Measurements from ENCODE around the gene PABPN1L.

The PABPN1L gene

GRCh38 chr16:88846088-88846487, 20.4 kb downstream of the PABPN1L start:
- DNase-seq: no peak

GRCh38 chr16:88844419-88845036, 21.9 kb downstream of the PABPN1L start:
- DNase-seq: no peak

GRCh38 chr16:88843256-88843655, 23.2 kb downstream of the PABPN1L start:
- no peak for DNase-seq

- DNase-seq: no peak
These were observed 23.7 kb downstream of the PABPN1L start for GRCh38 chr16:88842806-88843205.

- DNase-seq: no peak
These were observed 24.1 kb downstream of the PABPN1L start for GRCh38 chr16:88842308-88842756.

GRCh38 chr16:88841521-88842307, 24.7 kb downstream of the PABPN1L start:
- DNase-seq: no peak

GRCh38 chr16:88840600-88841215, 25.8 kb downstream of the PABPN1L start:
- DNase-seq: no peak

- no peak for DNase-seq
These were observed 26.5 kb downstream of the PABPN1L start for GRCh38 chr16:88839745-88840599.

GRCh38 chr16:88839026-88839529, 27.4 kb downstream of the PABPN1L start:
- DNase-seq: no peak

- DNase-seq: no peak
These were observed 27.9 kb downstream of the PABPN1L start for GRCh38 chr16:88838566-88838965.

GRCh38 chr16:88837806-88838205, 28.7 kb downstream of the PABPN1L start:
- no peak for DNase-seq

- DNase-seq: no peak
These were observed 29.7 kb downstream of the PABPN1L start for GRCh38 chr16:88836791-88837190.

GRCh38 chr16:88835818-88836217, 30.6 kb downstream of the PABPN1L start:
- no peak for DNase-seq

GRCh38 chr16:88835383-88835782, 31.1 kb downstream of the PABPN1L start:
- DNase-seq: no peak

GRCh38 chr16:88834670-88835069, 31.8 kb downstream of the PABPN1L start:
- DNase-seq: no peak

GRCh38 chr16:88833086-88833485, 33.4 kb downstream of the PABPN1L start:
- DNase-seq: no peak

- no peak for DNase-seq
These were observed 34.6 kb downstream of the PABPN1L start for GRCh38 chr16:88831838-88832237.

GRCh38 chr16:88830783-88831182, 35.7 kb downstream of the PABPN1L start:
- no peak for DNase-seq

- DNase-seq: no peak
These were observed 36.2 kb downstream of the PABPN1L start for GRCh38 chr16:88830258-88830657.

- DNase-seq: no peak
These were observed 37.7 kb downstream of the PABPN1L start for GRCh38 chr16:88828711-88829110.

GRCh38 chr16:88827727-88828126, 38.7 kb downstream of the PABPN1L start:
- no peak for DNase-seq

GRCh38 chr16:88826070-88826840, 40.2 kb downstream of the PABPN1L start:
- no peak for DNase-seq

Measured in hippocampal formation (tissue), 2 donors.